ENCODE data around the gene TRAM2. TPM values are rescaled to one million over a fixed set of nuclear protein-coding genes. Genes with fewer than 3 reads are reported as not detected.
A peak's percentile ranks its signal among the peaks of the same experiment; 100 is the strongest.

Gene TRAM2
- total RNA-seq, 1 experiment from 2014 or later, result 28.4 TPM

DNA sequence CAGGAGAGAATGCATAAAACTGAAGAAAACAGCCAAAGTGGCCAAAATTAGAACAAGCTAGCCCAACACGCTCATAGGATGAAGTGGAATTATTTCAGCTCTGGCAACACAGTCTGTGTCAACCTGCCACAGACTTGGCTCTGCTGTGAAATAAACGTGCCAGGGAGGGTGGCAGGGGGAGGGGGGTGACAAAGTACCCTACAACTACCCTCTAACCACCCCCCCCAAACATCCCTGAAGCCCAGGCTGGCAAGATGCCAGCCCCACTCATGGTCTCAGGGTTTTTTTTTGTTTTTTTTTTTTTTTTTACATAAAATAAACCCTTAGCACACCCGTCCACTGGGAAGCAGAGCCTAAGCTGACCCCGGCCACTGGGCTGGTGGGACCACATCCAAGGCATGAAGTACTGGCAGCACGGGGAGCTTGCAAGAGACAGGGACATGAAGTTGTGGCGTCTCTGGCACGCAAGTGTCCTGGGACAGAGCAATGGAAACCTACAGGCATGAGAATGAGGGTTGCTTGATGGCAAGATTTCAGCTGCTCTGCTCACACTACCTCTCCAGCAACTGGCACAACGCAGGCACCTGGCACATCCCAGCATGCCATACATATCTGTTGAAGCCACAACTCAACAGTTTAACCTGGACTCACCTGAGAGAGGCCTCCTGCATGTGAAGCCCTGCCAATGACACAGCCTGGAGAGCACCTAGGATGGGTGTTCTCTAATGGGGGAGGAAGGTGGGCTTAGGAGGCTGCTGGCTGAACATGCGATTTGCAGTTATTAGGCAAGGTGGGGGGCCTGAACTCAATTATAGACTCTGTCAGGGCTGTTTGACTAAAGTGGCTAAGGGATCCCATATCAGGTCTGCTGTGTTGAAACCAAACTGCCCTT is 76.4 kb downstream of the TRAM2 start:
- Histone ChIP-seq H3K9me3 (replicated peaks) (no peaks in the 10 kb centered on the region), H3K4me1 (peaks cover 20% of the 10 kb centered on the region; the same call in 1 of the 2 replicates), H3K36me3 (peaks cover 13% of the 10 kb centered on the region), H3K27ac (no peak overlapping the region), H3K27me3 (no peaks in the 10 kb centered on the region), H3K4me3 (no peak overlapping the region)
- no peak for DNase-seq

DNA sequence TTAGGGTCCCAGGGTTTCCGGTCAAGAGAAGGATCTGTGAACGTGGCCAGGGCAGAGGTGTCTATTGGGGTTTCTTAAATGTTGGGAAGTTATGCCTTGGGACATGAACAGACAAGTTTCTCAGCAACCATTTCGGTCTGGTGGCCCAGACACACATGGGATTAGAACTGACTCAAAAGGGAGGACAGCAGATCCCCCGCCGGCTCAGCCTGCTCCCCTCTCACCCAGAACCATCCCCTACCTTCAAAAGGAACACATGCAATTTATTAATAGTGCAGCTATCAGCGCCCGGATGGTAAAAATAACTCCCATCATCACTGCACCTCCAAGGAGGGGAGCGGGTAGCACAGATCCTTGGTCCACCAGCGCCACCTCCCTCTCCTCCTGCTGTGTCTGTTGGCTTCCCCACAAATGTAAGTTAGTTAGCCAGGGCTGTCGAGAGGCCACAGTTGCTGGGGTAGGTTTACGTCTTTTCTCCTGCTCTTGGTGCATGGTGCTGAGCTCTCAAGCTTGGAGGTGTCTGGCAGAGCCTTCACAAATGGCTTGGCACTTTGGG is 77.1 kb downstream of the TRAM2 start:
- Histone ChIP-seq H3K27ac (no peak overlapping the region), H3K4me3 (no peak overlapping the region), H3K36me3 (peaks cover 13% of the 10 kb centered on the region), H3K27me3 (no peaks in the 10 kb centered on the region), H3K4me1 (peaks cover 19% of the 10 kb centered on the region; the same call in 1 of the 2 replicates), H3K9me3 (replicated peaks) (no peaks in the 10 kb centered on the region)
- DNase-seq, result no peak

DNA sequence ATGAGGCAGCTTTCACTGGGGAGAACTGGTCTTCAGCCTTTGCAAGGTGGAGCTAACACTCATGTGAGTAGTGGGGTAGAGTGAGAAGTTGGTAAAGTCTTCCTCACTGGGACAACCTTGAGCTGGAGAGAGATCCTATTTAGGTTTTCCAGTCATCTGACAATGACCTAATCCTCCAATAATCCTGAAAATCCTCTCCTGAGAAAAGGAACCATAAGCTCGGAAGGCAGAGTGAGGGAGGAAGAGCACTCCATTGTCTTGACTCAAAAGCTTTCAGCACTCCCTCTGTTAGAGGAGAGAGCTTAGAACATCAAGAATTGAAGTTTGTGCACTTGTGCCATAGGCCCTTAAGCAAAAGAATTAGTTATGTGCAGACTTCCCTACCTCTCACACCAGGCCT is 77.8 kb downstream of the TRAM2 start:
- no peak for DNase-seq
- no peaks in the 10 kb centered on the region for H3K9me3 ChIP-seq (replicated peaks)
- no peak overlapping the region for H3K4me3 ChIP-seq
- H3K27ac ChIP-seq, result no peak overlapping the region
- no peaks in the 10 kb centered on the region for H3K27me3 ChIP-seq
- peaks cover 11% of the 10 kb centered on the region; the same call in 1 of the 2 replicates for H3K4me1 ChIP-seq
- H3K36me3 ChIP-seq, result peaks cover 13% of the 10 kb centered on the region

DNA sequence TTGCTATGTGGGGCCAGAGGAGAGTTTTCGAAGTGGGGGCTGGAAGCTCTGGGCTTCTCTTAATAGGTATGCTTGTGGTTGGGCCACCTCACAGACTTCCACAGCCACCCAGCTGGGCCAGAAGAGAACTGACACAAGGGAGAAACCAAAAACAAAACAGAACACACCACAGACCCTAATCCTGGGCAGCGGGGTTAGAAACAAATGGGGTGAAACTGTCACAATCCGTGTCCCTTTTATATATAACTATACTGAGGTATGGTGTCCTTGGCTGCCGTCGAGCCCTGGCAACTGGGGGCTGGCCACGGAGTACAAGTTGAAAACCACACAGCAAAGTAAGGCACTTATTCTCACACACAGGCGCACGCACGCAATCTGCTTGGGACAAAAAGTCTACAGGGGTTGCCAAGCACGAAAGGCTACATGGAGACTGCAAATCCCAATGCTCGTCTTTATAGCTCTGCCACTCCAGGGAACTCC is 78.3 kb downstream of the TRAM2 start:
- Histone ChIP-seq H3K9me3 (replicated peaks) (no peaks in the 10 kb centered on the region), H3K27me3 (no peaks in the 10 kb centered on the region), H3K4me3 (no peak overlapping the region), H3K36me3 (peaks cover 13% of the 10 kb centered on the region), H3K4me1 (peaks cover 7% of the 10 kb centered on the region; the same call in 1 of the 2 replicates), H3K27ac (no peak overlapping the region)
- no peak for DNase-seq

DNA sequence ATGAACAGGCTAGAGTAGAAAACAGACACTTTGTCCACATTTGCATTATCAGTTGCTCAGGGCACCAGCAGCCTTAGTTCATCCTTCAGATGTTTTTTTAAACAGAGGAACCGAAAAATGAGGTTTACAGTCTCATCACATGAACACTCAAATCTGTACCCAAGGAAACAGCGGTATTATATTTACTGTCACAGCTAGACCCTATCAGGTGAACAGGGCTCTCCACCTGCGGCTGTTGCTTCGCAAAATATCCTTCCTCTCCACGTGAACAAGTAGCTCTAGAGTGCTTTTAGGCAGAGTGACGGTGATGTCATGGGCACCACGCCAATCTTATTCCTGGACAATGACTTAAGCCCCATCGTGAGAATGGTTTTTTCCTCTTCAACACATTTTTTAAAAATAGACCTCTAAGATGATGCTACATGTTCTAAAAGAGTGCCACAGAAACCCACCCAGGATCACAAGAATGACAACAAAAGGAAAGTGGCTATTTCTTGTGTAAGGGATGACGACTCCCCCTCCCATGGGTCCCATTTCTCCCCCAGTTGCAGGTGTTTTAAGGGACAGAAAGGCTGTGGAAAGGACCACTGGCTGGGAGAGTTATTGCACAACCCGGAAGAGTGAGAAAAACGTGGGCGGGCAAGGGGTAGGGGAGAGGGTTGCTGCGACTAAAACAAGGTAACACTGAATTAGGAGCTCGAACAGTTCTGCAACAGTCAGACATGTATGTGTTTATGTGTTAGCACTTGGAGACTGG is 79.0 kb downstream of the TRAM2 start:
- H3K9me3 ChIP-seq (replicated peaks), result no peaks in the 10 kb centered on the region
- H3K27me3 ChIP-seq, result no peaks in the 10 kb centered on the region
- H3K36me3 ChIP-seq, result peaks cover 11% of the 10 kb centered on the region
- DNase-seq, result no peak
- H3K27ac ChIP-seq, result no peak overlapping the region
- H3K4me3 ChIP-seq, result no peak overlapping the region
- peaks cover 6% of the 10 kb centered on the region; the same call in 1 of the 2 replicates for H3K4me1 ChIP-seq

DNA sequence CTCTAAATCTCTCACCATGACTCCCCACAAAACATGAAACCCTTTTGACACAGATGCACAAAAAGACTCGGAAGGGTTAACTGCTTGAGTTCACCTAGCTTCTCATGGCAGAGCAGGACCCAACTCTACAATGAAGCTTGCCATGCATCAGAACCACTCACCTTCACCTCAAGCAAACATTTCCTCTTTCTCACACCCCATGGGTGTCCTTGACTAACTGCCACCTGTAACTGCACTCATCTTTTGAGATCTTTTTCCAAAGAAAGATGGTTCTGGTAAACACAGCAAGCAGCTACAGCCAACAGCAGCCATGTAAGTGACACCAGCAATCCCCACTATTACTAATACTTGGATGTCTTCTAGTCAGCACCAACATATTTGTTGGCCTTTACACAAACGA is 80.2 kb downstream of the TRAM2 start:
- Histone ChIP-seq H3K4me3 (no peak overlapping the region), H3K4me1 (peaks cover 6% of the 10 kb centered on the region; the same call in 1 of the 2 replicates), H3K27ac (no peak overlapping the region), H3K27me3 (no peaks in the 10 kb centered on the region), H3K9me3 (replicated peaks) (no peaks in the 10 kb centered on the region), H3K36me3 (peaks cover 6% of the 10 kb centered on the region)
- DNase-seq, result no peak

DNA sequence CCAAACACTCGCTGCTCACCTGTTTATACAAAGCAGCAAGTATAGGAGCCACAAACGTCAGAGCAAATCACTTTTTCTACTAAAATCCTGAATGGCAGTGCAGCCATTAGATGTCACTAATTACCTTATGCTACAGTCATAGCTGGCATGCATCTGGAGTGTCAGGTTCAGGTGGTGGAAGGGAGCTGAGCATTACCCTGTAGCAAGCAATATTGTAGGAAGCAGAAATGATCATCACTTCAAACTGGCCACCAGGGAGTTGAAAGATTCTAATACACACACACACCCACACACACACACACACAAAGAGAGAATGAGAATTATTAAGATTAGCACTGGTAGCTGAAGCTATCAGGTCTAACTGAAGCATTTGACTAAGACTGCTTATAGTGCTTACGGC is 80.9 kb downstream of the TRAM2 start:
- Histone ChIP-seq H3K36me3 (no peaks in the 10 kb centered on the region; the same call in 1 of the 2 replicates), H3K27ac (no peak overlapping the region), H3K4me1 (peaks cover 6% of the 10 kb centered on the region; the same call in 1 of the 2 replicates), H3K27me3 (no peaks in the 10 kb centered on the region), H3K9me3 (replicated peaks) (no peaks in the 10 kb centered on the region), H3K4me3 (no peak overlapping the region)
- no peak for DNase-seq

DNA sequence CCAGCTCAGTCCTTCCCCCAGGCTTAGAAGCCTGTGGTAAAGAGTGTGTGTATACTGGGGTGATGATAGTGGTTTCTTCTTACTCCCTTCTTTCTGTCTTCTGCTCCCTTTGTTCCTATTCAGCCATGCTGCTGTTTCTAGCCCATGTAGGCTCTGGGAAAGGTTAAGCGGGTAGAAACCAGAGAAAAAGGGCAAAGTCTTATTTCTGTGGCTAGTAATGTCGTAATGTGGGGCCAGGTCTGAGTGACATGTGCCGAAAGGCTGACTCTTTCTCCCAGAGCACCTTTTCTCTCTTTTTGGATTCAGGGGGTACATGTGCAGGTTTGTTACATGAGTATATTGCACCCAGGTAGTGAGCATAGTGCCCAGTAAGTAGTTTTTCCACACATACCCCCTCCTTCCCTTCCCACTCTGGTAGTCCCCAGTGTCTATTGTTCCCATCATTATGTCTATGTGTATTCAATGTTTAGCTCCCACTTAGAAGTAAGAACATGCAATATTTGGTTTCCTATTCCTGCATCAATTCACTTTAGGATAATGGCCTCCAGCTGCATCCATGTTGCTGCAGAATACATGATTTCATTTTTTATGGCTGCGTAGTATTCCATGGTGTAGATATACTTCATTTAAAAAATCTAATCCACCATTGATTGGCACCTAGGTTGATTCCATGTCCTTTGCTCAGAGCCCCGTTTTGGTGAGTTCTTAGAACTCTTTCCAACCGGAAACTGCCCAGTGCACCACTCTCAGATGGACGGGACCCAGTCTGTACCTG is 82.4 kb downstream of the TRAM2 start:
- H3K9me3 ChIP-seq (replicated peaks), result no peaks in the 10 kb centered on the region
- no peaks in the 10 kb centered on the region for H3K27me3 ChIP-seq
- H3K4me1 ChIP-seq, result peaks cover 5% of the 10 kb centered on the region; the same call in 1 of the 2 replicates
- H3K36me3 ChIP-seq, result no peaks in the 10 kb centered on the region
- no peak for DNase-seq
- no peak overlapping the region for H3K27ac ChIP-seq
- no peak overlapping the region for H3K4me3 ChIP-seq

DNA sequence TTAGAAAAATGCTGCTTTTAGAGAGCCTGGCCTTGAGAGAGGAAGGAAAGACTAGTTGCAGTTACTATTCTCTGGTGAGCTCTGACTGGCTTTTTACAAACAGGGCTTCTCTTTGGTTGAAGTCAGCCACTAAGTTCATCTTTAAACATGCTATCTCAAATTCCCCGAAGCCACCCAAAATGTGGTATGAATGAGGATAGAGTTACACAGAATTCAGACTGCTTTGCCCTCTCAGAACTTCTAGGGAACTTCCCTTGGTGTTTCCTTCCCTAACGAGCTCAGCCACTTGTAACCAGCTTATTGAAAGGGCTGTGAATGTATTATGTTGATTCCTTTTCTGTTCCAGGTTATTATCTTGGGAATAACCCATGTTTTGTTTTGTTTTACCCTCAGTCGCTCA is 83.2 kb downstream of the TRAM2 start:
- H3K4me3 ChIP-seq, result no peak overlapping the region
- H3K4me1 ChIP-seq, result no peaks in the 10 kb centered on the region
- DNase-seq, result no peak
- H3K9me3 ChIP-seq (replicated peaks), result no peaks in the 10 kb centered on the region
- H3K27ac ChIP-seq, result no peak overlapping the region
- H3K36me3 ChIP-seq, result no peaks in the 10 kb centered on the region
- H3K27me3 ChIP-seq, result no peaks in the 10 kb centered on the region

DNA sequence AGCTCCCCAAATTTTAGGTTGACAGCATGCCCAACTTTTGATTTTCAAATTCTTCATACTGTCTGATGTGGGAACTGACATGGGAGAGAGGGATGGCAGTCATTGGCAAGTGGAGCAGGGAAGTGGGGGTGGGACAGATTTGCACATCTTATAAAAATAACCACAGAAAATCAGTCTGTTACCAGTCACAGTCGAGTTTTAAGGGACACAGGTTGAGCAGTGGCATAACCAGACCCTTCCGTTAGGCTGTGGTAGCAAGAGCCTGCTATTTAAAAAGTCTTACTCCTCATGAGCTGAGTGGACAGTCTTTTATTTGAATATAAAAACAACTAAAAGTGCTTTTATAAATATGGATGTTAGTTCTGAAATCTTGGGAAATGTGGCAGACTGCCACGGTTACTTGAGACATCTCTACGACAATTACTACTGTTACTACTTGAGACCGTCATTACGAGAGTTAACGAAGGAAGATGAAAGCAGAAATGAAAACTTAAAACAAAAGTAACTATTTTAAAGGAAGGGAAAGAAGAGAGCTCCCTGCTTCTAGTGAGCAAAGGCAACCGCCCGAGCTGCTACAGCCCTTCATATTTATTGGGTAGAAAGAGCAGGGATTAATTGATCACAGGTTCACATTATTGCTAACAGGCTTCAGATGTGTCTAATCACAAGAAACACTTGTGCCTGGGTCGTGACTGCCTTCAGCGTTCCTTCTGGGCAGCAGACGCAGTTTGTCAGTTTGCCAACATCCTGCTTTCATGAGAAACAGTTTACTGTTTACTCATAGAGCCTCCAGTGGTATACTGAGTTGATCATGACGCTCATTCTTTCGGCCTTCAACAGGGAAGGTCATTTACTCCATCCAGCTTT is 85.4 kb downstream of the TRAM2 start:
- Histone ChIP-seq H3K36me3 (no peaks in the 10 kb centered on the region), H3K4me3 (no peak overlapping the region), H3K9me3 (replicated peaks) (no peaks in the 10 kb centered on the region), H3K27ac (no peak overlapping the region), H3K27me3 (no peaks in the 10 kb centered on the region), H3K4me1 (no peaks in the 10 kb centered on the region)
- DNase-seq, result no peak

DNA sequence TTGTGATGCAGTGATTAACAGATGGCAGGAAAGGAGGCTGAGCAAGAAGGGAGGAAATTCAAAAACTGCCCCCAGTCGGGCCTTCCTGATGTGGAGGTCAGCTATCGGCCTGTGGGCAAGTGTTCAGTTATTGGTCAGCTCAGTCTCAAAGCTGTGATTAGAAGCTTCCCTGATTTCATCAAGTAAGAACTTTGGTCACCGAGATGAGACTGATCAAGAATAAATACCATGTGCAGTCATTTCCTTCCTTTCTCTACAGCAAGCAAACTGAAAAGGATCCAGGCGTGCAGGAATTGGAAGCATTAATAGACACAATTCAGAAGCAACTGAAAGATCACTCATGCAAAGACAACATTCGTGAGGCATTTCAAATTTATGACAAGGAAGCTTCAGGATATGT is 87.0 kb downstream of the TRAM2 start:
- Histone ChIP-seq H3K27me3 (no peaks in the 10 kb centered on the region), H3K27ac (no peak overlapping the region), H3K9me3 (replicated peaks) (no peaks in the 10 kb centered on the region), H3K36me3 (no peaks in the 10 kb centered on the region), H3K4me3 (no peak overlapping the region), H3K4me1 (no peaks in the 10 kb centered on the region)
- DNase-seq, result no peak

DNA sequence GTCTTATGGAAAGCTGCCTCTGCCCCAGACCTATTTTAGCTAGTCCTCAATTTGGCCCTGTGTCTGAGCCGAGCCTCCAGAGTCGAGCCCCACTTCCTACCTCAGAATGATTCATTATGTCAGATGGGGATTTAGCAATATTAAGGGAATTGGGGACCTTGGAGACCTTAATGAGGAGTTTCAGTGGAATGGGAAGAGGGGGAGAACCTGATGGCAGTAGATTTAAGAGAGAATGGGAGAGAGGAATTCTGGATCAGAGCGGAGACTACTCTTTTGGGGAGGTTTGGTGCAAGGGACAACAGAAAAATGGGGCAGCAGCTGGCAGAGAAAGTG is 93.2 kb downstream of the TRAM2 start:
- Histone ChIP-seq H3K27me3 (no peaks in the 10 kb centered on the region), H3K36me3 (no peaks in the 10 kb centered on the region), H3K27ac (no peak overlapping the region), H3K9me3 (replicated peaks) (no peaks in the 10 kb centered on the region), H3K4me1 (peaks cover 16% of the 10 kb centered on the region), H3K4me3 (no peak overlapping the region)
- no peak for DNase-seq

DNA sequence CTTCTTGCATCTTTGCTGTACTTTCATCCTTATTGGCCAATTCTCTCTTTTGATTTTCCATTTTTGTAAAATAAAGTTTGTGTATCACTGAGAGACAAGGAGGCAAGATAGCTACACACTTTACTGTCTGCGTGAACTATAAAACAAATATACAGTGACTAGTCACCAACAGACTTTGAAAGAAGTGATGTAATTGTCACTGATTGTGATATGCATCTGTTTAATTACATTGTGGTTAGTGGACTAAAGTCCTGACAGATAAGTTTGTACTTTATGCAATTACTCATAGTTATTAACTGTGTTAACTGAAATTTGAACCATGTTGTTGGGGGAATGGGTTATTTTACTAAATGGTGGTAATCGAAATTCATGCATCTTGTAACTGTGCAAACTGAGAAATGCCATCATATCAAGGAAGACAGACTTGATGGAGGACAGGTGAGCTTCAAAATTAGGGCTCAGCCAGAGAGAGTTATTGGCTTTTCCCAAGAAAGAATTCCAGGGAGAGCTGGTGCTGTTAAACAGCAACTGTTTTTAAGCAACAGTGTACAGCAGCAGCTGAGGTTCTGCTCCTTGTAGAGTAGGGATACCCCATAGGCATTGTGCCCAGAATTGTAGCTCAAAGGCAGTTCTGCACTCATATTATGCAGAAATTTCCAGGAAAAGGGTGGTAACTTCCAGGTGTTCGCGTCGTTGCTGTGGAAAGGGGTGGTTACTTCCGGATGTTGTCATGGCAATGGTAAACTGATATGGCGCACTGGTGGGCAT is 93.8 kb downstream of the TRAM2 start:
- Histone ChIP-seq H3K27ac (no peak overlapping the region), H3K36me3 (no peaks in the 10 kb centered on the region), H3K4me3 (no peak overlapping the region), H3K9me3 (replicated peaks) (no peaks in the 10 kb centered on the region; the same call in 1 of the 2 replicates), H3K27me3 (no peaks in the 10 kb centered on the region), H3K4me1 (peaks cover 16% of the 10 kb centered on the region)
- DNase-seq, result peak; percentile 32 to 35
